HG03378 (cell line): ENCODE results near the gene CMTM3.
"Not testable (repeated sequence)": the region's sequence is repeated elsewhere in the genome, so short reads cannot be mapped to it uniquely, and the experiment has no call there.

ENCODE experiments used
- ATAC-seq: cut with Tn5 transposase; IDR thresholded peaks from one replicate; pipeline ENCODE4 v1.9.1; 2021; ENCODE audit warnings: mild to moderate bottlenecking, moderate library complexity; ENCODE audit not compliant: unreplicated experiment

The CMTM3 gene

DNA sequence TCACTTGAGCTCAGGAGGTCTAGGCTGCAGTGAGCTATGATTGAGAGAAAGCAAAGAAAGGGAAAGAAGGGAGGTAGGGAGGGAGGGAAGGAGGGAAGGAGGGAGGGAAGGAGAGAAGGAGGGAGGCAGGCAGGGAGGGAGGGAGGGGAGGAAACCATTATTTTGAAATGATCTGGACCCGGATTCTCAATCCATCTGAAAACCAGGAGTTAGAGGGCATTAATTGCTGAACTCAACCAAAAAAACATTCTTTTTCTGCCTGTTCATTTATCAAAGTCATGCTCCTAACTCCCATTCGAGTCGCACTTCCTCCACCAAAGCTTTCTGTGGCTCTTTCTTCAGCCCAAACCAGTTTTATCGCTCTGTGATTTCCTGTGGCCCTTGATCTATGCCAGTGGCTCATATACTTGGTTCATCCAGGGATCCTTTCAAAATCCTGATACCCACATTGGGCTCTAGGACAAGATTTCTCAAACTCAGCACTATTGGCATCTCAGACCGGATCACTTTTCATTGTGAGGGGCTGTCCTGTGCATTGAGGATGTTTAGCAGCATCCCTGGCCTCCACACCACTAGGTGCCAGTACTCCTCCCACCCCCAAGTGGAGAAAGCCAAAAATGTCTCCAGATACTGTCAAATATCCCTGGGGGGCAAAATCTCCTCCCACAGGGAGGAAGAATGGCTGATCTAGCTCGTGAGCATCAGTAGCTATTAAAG, 53.8 kb downstream of the CMTM3 start:
- ATAC-seq: no peak

DNA sequence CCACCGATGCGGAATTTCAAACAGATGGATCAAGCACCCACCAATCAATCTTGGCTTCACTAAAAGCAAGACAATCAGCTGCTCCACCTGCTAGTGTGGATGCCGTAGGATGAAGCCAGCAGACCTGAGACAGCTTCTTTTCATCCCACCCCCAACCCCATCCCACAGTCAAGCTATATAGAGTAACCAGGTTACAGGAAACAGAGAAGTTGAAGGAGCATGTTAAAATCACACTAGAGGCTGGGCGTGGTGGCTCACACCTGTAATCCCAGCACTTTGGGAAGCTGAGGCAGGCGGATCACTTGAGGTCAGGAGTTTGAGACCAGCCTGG, 54.3 kb downstream of the CMTM3 start:
- ATAC-seq: no peak

DNA sequence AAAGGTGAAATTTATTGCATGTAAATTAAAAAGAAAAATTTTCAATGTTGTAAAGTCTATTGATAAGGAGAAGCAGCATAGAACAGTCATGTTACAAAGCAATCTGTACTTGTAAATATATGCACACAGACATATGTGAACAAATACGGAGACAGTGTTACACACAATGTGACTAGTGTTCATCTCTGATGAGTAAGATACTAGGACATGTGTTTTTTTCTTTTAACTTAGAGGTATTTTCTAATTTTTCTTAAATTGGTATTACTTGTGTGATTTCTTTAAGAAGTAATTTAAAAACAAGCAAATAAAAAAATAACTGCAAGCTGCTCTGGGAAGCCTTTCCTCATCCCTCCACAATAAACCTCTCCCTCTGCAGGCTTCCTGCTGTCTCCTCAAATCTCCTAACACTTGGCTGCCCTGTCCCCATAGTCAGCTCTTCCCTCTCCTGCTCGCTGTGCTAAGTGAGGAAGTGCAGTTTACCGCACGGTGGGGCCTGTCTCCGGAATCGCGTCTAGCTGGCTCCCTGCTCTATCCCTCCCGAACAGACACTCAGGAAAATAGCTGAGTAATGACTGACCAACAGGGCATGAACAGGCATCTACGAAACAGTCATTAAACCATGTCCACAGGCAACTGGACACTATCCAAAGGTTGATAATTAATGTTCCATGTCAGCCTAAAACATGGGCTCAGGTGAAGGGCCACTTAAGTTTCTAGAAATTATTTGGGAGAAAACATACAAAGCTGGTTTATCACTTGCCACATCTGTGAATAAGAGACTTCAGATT, 56.1 kb downstream of the CMTM3 start:
- no peak for ATAC-seq

DNA sequence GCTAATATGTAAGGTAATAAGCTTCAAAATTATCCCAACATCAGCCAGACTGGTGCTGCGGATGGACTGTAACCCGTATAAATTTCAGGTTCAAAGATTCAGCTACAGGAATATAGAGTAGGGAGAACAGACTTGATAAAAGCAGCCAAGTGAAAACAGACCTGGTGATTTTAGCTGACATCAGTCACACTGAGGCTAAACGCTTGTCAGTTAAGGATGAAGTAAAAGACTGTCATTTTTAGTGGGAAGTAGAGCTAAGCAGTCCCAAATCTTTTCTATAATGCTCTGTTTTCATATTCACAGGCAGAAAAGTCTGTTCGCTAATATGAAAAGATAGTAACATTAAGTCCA, 56.7 kb downstream of the CMTM3 start:
- ATAC-seq: no peak

DNA sequence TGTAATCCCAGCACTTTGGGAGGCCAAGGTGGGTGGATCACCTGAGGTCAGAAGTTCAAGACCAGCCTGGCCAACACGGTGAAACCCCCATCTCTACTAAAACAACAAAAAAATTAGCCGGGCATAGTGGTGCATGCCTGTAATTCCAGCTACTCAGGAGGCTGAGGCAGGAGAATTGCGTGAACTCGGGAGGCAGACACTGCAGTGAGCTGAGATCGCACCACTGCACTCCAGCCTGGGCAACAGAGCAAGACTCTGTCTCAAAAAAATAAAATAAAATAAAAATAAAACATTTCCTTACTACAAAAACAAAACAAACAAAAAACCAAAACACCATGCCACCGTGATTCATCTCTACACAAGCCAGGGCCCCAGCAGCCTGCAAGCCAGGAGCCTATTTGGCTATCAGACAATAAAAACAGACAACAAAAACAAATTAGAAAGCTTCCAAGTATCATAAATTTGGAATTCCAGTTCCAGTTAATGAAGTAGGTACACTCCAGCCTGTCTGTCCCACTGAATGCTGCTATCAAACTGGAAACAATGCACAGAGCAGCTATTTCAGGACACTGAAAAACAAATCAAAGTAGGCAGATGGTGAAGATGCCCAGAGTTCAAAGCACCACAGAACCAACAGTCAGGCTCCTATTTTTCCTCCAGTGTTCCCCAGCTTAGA, 57.3 kb downstream of the CMTM3 start:
- ATAC-seq: not testable (repeated sequence)

DNA sequence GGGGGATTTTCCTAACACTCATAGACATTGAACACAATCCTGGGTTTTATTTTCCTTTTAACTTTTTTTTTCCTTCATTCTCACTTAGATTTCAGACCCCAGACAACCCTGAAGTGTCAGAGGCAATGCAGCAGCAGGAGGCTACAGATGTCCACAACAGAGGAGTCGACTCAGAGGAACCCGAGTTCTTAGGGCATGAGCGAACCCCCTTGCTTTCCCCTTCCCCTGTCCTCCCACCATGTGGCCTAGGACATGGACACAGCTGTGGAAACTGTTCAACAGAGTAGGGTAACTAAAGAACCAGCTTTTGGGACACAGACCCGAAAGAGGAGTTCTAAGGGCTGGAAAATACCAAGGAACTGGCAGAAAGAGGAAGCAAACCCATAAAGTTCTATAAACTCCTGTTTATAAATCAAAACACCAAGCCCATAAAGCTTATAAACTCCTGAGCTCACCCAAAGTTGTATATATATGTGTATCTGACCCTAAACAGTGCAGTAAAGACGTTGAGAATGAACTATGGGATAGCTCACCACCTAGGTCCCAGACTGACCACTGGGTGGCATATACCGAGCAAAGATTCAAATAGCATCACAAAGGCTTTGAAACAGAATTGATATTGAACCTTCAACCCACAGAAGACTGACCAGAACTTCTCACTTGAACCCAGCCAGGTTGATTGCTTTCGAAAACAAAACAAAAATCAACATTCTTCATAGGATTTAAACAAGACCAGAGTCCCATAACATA, 58.1 kb downstream of the CMTM3 start:
- ATAC-seq: no peak
